T1000 (cell line): ENCODE results near the gene WFIKKN2.

ENCODE experiments used
- DNase-seq: peaks from one replicate; lab custom pipeline; 2025; ENCODE audit warnings: mixed read lengths; lab: John Stamatoyannopoulos, UW

The WFIKKN2 gene

DNA sequence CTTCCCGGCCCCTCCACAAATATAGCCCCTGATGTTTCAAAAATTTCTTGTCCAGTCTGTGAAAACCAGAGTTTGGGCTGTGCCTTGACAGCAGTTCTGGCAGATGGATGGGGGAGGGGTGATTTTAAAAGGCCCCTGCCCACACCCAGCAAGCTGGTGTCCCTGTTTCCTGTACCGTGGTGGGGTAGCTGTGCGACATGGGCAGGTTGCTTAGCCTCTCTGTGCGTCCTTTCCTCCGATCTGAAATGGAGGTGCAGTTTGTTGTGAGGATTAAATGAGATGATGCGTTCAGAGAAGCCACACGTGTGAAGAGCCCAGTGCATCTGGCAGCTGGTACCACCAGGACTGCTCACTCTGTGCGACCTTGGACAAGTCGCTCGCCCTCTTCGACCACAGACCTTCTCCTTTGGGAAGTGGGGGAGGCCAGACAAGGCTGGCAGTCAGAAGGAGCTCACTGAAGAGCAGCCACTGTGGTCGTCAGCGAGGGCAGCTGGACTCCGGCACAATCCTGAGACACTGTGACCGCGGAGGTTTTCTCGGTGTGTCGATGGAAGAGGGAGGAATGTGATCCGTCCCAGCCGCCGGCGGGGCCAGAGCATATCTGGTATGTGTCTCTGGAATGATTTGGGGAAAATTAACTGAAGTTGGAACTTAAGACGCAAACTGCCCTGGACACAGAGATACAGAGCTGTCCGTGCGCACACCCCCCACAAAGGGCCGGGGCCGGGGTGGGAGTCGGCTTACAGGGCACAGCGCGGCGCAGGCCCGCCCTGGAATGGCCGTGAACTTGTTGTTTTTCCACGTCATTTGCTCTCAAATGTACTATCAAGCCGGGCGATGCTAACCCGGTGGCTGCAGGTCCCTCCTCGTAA, 721 bp upstream of the WFIKKN2 start:
- DNase-seq, result no peak

DNA sequence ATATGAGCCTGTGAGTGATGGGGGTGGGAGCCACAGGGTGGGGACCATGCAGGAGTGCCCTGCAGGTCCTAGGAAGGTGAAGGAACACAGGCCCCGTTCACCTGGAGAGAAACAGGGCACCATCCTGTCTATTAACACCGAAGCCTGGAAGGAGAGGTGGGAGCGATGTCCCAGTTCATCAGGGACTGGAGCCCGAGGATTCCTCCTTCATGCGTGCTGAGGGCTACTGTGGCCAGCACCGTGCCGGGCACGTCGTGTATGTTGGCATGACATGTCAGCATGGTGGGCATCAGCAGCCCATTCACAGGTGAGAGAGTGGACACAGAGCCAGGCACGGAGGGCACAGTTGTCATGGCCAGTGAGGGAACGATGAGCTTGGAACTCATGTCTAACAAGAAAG, 1.4 kb downstream of the WFIKKN2 start:
- DNase-seq, result no peak

- no peak for DNase-seq
These were observed 2.0 kb downstream of the WFIKKN2 start for GRCh38 chr17:50837286-50837979.

DNA sequence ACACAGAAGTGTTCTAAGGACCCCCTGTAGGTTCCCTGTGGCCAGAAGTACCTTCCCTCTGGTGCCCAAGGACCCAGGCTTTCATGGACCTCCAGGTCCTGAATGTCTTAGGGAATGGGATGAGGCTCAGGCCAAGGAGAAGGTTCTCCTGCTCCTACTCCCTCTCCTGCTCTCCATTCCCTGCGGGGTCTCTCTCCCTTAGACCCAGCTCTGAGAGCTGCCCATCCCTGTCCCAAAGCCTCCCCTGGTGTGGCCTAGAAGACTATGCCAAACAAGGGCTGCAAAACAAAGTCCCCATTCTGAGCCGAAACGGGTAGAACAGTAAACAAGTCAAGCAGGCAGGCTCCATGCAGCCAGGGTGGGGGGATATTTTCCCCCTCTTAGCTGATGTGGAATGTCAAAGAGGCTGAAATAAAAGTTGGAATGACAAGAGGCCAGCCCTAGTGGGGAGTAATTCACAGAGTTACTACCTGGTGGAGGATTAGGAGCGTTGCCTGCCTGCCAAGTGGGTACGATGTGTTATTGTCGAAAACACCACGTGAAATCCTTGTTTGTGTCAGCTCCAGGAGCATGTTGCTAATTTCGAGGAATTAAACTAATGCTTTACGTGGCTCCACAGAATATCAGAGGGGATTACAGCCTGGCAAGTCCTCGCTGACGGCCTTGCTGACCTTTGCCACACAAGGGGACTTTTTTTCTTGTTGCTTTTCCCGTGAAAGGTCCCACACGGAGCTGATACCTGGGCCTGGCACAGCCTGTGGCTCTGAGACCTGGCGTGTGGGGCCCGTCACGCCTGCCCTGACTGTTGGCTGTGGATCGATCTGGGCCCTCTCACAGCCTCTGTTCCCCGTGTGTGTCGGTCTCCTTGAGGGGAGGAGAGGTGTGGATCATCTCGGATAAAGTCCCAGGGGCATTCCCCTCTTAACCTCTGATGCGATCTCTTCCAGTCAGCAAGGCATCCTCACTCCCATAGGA, 2.9 kb downstream of the WFIKKN2 start:
- DNase-seq, result no peak

DNA sequence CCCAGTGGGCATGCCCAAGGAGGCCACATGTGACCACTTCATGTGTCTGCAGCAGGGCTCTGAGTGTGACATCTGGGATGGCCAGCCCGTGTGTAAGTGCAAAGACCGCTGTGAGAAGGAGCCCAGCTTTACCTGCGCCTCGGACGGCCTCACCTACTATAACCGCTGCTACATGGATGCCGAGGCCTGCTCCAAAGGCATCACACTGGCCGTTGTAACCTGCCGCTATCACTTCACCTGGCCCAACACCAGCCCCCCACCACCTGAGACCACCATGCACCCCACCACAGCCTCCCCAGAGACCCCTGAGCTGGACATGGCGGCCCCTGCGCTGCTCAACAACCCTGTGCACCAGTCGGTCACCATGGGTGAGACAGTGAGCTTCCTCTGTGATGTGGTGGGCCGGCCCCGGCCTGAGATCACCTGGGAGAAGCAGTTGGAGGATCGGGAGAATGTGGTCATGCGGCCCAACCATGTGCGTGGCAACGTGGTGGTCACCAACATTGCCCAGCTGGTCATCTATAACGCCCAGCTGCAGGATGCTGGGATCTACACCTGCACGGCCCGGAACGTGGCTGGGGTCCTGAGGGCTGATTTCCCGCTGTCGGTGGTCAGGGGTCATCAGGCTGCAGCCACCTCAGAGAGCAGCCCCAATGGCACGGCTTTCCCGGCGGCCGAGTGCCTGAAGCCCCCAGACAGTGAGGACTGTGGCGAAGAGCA, 4.4 kb downstream of the WFIKKN2 start:
- DNase-seq, result no peak

DNA sequence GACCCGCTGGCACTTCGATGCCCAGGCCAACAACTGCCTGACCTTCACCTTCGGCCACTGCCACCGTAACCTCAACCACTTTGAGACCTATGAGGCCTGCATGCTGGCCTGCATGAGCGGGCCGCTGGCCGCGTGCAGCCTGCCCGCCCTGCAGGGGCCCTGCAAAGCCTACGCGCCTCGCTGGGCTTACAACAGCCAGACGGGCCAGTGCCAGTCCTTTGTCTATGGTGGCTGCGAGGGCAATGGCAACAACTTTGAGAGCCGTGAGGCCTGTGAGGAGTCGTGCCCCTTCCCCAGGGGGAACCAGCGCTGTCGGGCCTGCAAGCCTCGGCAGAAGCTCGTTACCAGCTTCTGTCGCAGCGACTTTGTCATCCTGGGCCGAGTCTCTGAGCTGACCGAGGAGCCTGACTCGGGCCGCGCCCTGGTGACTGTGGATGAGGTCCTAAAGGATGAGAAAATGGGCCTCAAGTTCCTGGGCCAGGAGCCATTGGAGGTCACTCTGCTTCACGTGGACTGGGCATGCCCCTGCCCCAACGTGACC, 5.0 kb downstream of the WFIKKN2 start:
- no peak for DNase-seq

- no peak for DNase-seq
These were observed 6.0 kb downstream of the WFIKKN2 start for GRCh38 chr17:50841277-50841948.

DNA sequence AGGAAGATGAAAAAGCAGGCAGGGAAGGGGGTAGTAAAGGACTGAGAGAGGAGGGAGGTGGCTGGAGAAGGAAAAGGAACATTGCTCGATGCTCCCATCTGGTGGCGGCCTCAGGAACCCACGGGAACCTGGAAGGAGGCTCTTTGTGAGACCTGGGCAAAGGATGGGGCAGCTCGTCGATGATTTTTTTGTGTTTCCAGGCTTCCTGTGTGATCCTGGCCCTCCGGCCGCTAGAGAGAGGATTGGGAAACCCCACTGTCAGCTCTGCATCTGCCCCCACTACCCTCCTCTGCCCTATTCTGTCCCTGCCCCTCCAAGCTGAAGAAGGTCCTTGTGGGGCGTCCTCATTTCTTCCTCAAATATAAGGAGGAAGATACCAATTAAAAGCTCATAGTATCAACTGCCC, 6.6 kb downstream of the WFIKKN2 start:
- DNase-seq, result peak; percentile 51

GRCh38 chr17:50842506-50843149, 7.2 kb downstream of the WFIKKN2 start:
- no peak for DNase-seq

GRCh38 chr17:50843150-50843905, 7.9 kb downstream of the WFIKKN2 start:
- no peak for DNase-seq

- DNase-seq, result no peak
These were observed 8.8 kb downstream of the WFIKKN2 start for GRCh38 chr17:50844117-50844700.

DNA sequence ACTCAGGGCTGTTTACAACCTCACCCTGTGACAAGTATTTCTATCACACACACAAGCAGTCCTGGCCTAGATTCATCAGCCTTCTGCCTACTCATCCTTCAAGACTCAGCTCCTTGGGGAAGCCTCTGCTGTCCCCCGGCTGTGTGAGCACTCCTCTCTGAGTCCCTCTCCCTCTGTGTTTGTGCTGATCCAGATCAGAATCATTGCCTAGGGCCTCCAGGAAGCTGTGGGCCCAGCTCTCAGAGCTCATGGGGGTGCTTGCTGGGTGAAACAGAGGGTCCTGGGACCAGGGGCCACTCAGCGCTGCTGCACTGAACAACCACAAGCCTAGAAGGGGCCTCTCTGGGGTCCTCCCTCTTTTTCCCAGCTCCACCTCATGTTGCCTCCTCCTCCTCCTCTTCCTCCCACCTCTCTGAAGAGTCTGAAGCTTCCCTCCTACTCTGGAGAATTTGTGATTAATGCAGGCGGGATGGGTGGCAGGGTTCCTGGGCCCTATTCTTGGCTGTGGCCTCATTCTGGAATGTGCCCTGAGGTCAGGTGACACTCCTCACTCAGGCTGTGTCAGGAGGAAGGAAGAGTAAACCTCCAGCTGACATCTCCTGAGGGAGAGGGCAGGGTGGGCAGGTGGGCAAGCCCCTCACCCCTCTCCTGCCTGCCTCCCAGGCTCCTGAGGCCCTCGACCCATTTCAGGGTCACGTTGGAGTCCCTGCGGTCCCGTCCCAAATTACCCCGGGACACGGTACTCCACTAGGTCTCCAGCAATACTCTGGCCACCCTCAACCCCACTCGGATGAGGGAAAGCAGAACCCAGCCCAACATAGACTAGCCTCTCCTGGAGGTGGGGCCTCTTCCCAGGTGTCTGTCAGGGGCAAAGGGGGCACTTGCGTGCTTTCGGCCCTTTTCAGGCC, 10.1 kb downstream of the WFIKKN2 start:
- DNase-seq, result peak; percentile 15

DNA sequence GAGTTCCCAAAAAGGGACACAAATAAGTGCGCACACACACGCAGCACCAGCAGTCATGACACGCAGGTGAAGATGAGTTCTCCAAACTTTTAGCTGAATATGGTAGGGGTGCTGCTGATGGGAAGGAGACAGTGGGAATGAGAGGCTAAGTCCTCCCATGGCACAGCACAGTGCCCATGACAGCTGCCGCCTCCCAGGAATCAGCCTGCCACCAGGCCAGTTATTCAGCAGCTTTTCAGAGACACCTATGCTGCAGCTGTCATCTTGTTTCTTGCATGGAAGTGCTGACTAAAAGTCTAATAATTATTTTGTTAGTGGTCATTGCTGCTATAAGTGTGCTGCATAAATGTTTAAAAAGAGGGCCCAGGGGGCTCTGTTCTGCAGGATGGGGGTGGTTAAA, 12.2 kb downstream of the WFIKKN2 start:
- DNase-seq, result no peak

GRCh38 chr17:50848039-50848438, 12.7 kb downstream of the WFIKKN2 start:
- DNase-seq, result no peak

DNA sequence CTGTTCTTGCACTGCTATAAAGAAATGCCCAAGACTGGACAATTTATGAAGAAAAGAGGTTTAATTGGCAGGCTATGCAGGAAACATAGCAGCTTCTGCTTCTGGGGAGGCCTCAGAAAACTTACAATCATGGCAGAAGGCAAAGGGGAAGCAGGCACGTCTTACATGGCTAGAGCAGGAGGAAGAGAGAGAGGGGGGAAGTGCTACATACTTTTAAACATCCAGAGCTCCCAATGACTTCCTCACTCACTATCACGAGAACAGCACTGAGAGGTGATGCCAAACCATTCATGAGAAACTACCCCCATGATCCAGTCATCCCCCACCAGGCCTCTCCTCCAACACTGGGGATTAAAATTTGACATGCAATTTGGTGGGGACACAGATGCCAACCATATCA, 13.3 kb downstream of the WFIKKN2 start:
- DNase-seq, result no peak

- no peak for DNase-seq
These were observed 15.3 kb downstream of the WFIKKN2 start for GRCh38 chr17:50850640-50851039.

DNA sequence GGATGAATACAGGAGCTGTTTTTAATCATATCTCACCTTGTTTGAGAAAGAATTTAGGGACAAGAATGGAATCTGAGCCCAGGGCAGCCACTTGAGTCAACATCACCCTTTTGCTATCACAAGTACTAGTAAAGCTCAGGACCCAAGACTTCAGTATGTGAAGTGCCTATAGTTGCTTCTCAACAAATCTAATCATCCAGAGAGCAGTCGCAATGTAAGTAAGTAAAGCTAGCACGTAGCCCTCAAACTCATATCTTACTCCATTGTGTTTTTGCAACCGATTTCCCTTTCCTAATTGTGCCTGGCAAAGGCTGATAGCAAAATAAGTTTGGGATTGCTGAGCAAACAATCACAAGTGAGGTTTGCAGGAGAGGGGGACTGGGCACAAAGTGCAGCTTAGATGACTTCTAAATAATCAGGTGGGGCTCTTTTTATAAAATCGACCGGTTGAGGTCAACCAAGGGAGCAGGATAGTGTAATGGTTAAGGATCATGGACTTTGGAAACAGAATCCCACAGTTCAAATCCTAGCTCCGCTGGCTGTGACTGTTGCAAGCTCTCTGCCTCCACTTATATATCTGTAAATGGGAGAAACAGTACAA, 17.7 kb downstream of the WFIKKN2 start:
- DNase-seq, result no peak

- no peak for DNase-seq
These were observed 18.4 kb downstream of the WFIKKN2 start for GRCh38 chr17:50853781-50854180.
